Hematopoietic multipotent progenitor cell treated with erythropoietin and hydrocortisone succinate and interleukin-3 and kit ligand, for 17 days (in vitro differentiated cells): ENCODE measurements around the gene ID1.
"Not testable (repeated sequence)": the region's sequence is repeated elsewhere in the genome, so short reads cannot be mapped to it uniquely, and the experiment has no call there.

Experiments used
- DNase-seq: peaks from one replicate; pipeline ENCODE4 v3.0.0-alpha.2; 2015; ENCODE audit warnings: low spot score

Gene ID1

DNA sequence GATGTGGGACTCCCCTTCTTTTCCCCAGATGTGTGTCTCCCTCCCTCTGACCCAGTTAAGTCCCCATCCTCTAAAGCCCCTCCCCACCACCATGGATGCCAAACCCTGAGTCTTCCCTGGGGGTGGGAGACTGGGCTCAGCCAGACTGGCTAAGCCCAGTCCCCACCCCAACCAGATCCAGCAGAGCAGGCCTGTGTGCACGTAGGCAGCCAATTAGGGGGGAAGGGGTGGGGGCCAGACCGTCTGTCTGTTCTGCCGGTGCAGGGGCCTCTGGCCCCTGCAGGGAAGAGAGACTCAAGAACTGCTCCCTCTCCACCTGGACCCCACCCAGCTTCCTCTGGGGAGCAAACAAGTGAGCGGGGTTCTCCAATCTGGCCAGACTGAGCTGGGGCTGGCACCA is 33.2 kb downstream of the ID1 start:
- no peak for DNase-seq

DNA sequence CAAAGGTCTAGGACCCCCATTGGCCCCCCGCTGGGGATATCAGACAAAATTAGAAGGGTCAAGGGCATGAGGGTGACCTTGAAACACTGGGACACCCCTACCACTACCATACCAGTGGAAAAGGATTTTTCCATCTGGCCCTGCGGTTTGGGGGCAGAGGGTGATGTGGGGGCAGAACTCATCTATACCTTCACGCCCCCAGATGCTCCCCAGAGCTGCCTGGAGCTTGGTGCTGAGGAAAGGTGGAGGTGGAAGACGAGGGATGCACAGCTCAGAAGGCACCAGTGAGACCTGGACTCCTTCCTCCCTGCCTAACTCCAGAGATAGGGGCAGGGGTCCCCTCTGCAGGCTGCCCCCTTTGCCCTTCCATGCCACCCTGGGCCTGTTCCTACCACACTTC is 33.7 kb downstream of the ID1 start:
- no peak for DNase-seq

DNA sequence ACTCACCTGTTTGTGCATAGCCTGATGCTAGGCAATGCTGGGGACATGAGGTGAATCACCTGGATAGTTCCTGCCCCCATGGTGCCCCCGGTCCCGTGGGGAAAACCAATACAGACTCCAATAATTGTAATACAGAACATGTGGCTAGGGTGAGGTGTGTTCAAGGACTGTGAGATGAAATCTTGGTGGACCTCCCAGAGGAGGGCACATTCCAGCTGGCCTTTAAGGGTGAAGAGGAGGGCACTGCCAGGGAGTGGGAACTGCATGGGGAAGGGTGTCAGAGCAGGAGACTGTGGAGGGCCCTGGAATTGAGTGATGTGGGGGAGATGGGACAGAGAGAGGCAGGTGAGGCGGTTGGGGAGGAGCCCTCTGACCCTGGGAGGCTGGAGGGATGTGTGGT is 35.2 kb downstream of the ID1 start:
- no peak for DNase-seq

DNA sequence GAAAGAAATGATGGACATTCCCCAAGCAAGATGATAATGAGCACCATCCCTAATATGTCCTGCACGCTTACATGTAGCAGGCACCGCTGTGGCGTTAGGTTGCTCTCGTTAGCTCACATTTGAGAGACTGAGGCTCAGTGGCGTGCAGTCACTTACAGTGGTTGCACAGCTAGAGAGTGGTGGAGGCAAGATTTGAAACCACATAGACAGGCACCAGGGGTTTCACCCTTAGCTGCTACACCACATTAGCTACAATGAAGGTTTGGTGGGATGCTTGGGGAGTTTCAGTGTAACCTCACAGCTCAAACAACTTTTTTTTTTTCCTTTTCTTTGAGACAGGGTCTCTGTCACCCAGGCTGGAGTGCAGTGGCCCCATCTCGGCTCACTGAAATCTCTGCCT is 36.3 kb downstream of the ID1 start:
- DNase-seq, result no peak

DNA sequence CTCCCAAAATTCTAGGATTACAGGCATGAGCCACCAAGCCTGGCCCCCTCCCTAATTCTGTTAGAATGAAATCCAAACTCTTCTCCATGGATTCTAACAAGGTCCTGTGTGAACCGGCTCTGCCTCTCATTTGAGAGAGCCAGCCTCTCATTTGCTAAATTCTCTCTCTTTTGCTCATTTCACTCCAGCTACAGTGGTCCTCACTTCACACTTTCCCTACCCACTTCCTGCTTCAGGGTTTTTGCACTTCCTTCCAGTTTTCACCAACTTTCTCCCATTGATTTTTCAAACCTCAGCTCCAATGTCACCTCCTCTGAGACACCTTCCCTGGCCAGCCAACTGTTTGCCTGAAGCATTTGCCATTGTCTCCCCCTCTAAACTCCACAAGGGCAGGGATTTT is 37.7 kb downstream of the ID1 start:
- no peak for DNase-seq

DNA sequence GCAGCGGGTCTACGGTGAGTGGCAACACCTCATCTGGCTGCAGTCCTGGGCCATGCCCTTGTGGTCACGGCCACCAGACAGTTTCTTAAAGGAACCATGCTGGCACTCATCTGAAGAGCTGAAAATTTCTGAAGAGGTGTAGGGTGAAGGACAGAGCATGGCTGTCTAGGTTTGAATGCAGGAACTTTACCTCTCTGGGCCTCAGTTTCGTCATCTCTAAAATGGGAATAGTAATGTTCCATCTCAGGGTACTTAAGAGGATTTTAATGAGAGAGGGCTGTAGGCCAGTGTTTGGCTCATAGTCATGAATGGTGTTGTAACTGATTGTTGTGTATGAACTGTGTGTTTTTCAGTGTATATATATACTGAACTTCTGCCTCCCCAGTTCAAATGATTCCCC is 38.4 kb downstream of the ID1 start:
- no peak for DNase-seq

DNA sequence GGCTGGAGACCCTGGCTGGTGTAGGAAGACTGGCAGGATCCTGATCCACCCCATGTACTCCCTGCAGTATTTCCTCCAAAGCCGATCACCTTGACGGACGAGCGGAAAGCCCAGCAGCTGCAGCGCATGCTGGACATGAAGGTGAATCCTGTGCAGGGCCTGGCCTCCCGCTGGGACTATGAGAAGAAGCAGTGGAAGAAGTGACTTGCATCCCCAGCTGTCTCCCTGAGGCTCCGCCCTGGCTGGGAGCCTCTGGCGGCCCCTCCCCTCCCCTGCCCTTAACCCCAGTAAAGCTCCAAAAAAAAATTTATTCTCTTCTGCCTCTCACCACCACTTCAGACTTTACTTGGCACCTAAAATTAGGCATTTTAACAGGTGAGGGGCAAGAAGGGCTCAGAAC is 39.6 kb downstream of the ID1 start:
- DNase-seq, result no peak

DNA sequence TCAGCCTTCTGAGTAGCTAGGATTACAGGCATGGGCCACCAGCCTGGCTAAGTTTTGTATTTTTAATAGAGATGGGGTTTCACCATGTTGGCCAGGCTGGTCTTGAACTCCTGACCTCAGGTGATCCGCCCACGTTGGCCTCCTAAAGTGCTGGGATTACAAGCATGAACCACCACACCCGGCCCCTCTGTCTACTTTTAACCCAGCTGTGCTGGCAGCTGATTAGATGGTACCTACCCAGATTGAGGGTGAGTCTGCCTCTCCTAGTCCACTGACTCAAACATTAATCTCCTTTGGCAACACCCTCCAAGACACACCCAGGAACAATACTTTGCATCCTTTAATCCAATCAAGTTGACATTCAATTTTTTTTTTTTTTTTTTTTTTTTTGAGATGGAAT is 43.0 kb downstream of the ID1 start:
- not testable (repeated sequence) for DNase-seq

DNA sequence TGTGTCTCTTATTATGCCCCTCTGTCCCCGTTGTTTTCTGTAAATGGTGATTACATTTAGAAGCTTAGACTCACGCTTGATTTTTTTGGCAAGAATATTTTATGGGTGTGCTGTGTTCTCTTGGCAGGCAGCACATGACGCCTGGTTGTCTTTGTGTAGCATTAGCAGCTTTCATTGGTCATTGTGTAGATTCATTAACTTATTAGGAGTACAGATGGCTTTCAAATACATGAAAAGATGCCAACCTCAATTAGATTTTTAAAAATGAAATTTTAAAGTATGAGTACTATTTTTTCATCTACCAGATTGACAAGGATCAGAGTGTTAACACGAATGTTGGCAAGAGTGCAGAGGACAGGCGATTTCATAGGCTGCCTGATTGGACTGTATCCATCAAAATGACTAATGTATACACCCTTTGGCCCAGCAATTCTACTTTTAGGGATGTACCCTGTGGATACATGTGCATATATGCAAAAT is 47.9 kb downstream of the ID1 start:
- DNase-seq, result no peak

DNA sequence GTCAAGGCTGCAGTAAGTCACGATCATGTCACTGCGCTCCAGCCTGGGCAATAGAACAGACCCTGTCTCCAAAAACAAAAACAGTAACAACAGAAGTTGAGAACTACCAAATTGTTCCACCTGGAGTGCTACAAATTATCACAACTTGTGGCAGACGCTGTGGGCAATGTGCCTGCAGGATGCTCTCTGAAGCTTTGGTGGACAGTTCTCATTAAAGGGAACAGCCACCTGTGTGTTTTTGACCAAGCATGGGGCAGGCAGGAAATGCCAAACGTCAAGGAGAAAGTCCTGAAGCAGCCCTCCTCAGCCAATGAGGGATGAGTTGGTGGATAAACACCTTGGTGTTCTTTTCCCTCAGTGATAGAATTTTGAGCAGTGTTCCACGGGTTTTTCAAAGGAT is 48.5 kb downstream of the ID1 start:
- DNase-seq, result no peak

DNA sequence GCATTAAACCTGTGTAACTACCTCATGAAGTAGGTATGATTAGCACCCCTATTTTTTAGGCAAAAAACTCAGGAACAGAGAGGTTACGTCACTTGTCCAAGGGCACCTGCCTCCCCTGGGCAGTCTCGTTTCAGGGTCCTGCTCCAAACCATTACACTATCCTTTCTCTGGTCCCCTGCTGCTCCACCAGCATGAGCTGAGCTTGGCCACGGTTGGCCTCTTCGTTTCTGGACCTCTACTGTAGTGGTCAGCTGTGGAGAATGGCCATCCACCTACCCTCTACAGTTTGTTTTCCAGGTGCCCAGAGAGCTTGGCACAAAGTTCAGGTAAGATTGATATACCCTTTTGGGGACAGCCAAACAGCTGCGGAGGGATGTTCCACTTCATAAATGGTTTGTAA is 49.4 kb downstream of the ID1 start:
- DNase-seq, result no peak
